HUES48 (cell line): ENCODE measurements around the gene AP3B1.

ENCODE experiments used
- H3K27ac ChIP-seq: one replicate; pipeline ENCODE4 v1.7.0; 2013; ENCODE audit warnings: low read depth, low read length, inconsistent platforms
- H3K27me3 ChIP-seq: 2 replicates; pipeline ENCODE4 v1.6.1; 2013; ENCODE audit warnings: mild to moderate bottlenecking, low read length; ENCODE audit not compliant: control insufficient read depth, insufficient read depth
- H3K36me3 ChIP-seq: 2 replicates; pipeline ENCODE4 v1.6.1; 2013; ENCODE audit warnings: low read length; ENCODE audit not compliant: control insufficient read depth, insufficient read depth
- H3K4me1 ChIP-seq: 2 replicates; pipeline ENCODE4 v1.6.1; 2013; ENCODE audit warnings: mild to moderate bottlenecking, low read length; ENCODE audit not compliant: control insufficient read depth, insufficient read depth
- H3K4me3 ChIP-seq: 2 replicates; pipeline ENCODE4 v1.5.1; 2013; ENCODE audit warnings: mild to moderate bottlenecking, low read depth, low read length
- H3K9ac ChIP-seq: 2 replicates; pipeline ENCODE4 v1.6.1; 2013; ENCODE audit warnings: mild to moderate bottlenecking, low read depth, low read length, moderate library complexity
- H3K9me3 ChIP-seq: 2 replicates; pipeline ENCODE4 v1.6.1; 2013; ENCODE audit warnings: low read length; ENCODE audit not compliant: control insufficient read depth, insufficient read depth

AP3B1 gene

DNA sequence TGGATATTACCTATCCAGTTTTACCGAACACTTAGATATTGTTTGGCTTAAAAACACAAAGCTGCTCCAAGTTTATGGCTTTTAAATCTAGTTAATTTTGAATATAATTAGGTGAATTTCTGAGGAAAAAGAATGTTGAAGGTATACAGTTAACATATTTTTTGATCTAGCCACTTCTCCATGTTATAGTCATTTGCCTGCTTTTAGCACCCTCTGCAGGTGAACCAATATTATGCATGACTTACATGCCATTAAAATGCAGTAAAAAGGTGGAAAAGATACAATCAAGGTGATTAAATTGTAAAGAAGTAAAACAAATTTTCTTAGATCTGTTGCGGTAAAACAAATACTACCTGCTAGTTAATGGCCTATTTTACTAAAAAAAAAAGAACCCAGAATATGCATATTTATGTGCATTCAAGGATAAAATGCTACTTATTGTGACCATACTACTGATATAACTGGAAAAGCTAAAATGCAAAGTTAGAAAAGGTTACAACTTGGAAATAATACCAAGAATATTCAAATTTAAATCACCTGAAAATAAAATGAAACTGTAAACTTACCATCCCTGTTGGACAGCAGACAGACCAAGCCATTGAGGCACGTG, 132.1 kb downstream of the AP3B1 start:
- Histone ChIP-seq H3K4me1 (no peaks in the 10 kb centered on the region), H3K4me3 (no peak overlapping the region), H3K27ac (no peak overlapping the region), H3K9ac (no peak overlapping the region), H3K9me3 (no peaks in the 10 kb centered on the region), H3K27me3 (no peaks in the 10 kb centered on the region), H3K36me3 (0 out of 2 replicates have a peak, but pooled peaks cover 5% of the 10 kb centered on the region)

DNA sequence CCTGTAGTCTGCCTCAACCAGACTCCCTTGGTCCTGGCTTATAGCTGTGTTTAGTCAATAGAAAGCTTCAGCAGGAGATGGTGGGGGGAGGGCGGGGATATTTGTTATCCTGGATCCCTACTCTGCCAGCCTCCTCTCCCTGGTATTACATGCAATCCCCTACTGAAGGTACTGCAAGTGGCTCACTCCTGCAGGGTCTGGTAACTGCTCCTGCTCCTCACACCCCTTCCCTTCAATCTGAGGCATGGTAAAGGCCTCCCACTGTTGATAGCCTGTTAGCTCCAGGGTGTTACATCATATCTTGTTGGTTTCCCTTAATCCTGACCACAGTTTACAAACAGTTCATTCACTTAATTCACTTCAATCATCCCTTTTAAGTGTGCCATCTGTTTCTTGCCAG, 137.5 kb downstream of the AP3B1 start:
- peaks cover 29% of the 10 kb centered on the region for H3K36me3 ChIP-seq
- H3K27ac ChIP-seq = no peak overlapping the region
- H3K4me1 ChIP-seq = no peaks in the 10 kb centered on the region
- no peak overlapping the region for H3K9ac ChIP-seq
- no peaks in the 10 kb centered on the region for H3K9me3 ChIP-seq
- no peak overlapping the region for H3K4me3 ChIP-seq
- no peaks in the 10 kb centered on the region for H3K27me3 ChIP-seq

DNA sequence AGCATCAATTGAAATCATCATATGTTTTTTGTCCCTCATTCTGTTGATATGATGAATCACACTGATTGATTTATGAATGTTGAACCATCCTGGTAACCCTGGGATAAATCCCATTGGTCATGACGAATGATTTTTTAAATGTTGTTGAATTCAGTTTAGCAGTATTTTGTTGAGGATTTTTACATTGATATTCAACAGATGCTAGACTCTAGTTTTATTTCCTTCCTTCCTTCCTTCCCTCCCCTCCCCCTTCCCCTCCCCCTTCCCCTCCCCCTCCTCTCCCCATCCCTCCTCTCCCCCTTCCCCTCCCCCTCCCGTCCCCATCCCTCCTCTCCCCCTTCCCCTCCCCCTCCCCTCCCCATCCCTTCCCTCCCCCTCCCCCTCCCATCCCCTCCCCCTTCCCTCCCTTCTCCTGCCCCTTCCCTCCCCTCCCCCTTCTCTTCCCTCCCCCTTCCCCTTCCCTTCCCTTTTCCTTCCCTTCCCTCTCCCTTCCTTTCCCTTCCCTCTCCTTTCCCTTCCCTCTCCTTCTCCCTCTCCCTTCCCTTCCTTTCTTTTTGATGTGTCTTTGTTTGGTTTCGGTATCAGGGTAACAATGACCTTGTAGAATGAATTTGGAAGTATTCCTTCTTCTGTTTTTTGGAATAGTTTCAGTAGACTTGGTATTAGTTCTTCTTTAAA, 142.8 kb downstream of the AP3B1 start:
- Histone ChIP-seq H3K4me1 (no peaks in the 10 kb centered on the region), H3K9ac (no peak overlapping the region), H3K4me3 (no peak overlapping the region), H3K27me3 (no peaks in the 10 kb centered on the region), H3K9me3 (no peaks in the 10 kb centered on the region), H3K36me3 (peaks cover 29% of the 10 kb centered on the region), H3K27ac (no peak overlapping the region)

DNA sequence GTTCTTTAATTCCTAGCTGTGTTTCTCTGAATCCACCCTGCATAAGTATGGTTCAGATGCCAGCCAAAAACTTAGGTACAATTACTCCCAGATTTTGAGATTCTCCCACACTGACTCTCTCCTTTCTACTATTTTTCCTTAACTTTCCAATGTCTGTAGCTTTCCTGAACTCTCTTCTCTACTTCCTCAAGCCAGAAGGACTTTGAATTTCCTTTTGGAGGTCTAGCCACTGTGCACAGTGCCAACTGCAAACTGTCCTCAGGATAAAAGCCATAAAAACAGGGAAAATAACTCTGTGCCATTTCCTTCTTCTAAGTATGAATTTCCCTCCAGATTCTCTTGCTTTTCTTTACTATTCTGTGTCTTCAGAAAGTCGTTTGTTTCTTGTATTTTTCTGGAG, 157.2 kb downstream of the AP3B1 start:
- Histone ChIP-seq H3K4me1 (no peaks in the 10 kb centered on the region), H3K9ac (no peak overlapping the region)

DNA sequence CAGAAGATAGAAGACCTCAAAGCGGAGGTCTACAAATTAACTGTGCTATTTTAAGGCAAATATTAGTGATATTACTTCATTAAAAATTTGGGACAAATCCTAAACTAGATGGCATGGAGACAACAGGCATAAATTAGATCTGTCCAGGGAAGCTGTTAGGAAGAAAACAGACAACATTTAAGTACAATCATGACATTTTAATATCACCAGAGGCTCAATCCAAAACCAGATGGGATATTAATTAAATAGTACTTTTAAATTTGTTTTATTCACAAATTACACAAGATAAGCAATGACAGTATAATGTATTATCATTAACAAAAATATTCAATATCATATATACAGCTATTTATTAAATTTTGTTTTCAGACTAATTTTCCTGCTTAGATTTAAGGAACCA, 161.1 kb downstream of the AP3B1 start:
- H3K9ac ChIP-seq = no peak overlapping the region
- H3K9me3 ChIP-seq = no peaks in the 10 kb centered on the region
- no peaks in the 10 kb centered on the region for H3K27me3 ChIP-seq
- H3K27ac ChIP-seq = no peak overlapping the region
- no peaks in the 10 kb centered on the region for H3K4me1 ChIP-seq
- no peaks in the 10 kb centered on the region; the same call in 1 of the 2 replicates for H3K36me3 ChIP-seq
- no peak overlapping the region for H3K4me3 ChIP-seq

More for the DNA sequence above, 157.2 kb downstream of the AP3B1 start:
- Histone ChIP-seq H3K27me3 (no peaks in the 10 kb centered on the region), H3K4me3 (no peak overlapping the region), H3K9me3 (no peaks in the 10 kb centered on the region), H3K36me3 (peaks cover 13% of the 10 kb centered on the region), H3K27ac (no peak overlapping the region)

GRCh38 chr5:78132507-78132906, 162.0 kb downstream of the AP3B1 start:
- Histone ChIP-seq H3K4me1 (no peaks in the 10 kb centered on the region), H3K9me3 (no peaks in the 10 kb centered on the region), H3K4me3 (no peak overlapping the region), H3K9ac (no peak overlapping the region), H3K27ac (no peak overlapping the region), H3K36me3 (no peaks in the 10 kb centered on the region; the same call in 1 of the 2 replicates), H3K27me3 (no peaks in the 10 kb centered on the region)

DNA sequence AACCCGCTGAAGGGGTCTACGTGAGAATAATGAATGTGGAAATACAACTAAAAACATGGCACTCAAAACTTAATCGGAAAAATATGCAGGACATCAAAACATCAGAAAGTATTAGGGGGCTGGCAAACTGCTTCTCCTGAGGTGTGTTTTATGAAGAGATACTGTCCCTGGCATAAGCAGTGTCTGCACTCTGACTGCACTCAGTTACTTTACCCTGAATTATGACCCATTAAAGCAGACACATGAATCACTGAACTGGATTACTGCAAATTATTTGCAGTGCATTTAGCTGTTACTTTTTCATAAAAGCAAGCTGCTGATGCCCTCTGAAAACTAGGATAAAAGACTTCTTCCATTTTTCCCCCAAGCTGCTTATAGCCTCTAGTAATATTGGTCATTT, 164.9 kb downstream of the AP3B1 start:
- no peaks in the 10 kb centered on the region for H3K4me1 ChIP-seq
- no peak overlapping the region for H3K9ac ChIP-seq
- H3K4me3 ChIP-seq = no peak overlapping the region
- H3K9me3 ChIP-seq = no peaks in the 10 kb centered on the region
- H3K27ac ChIP-seq = no peak overlapping the region
- peaks cover 3% of the 10 kb centered on the region; the same call in 1 of the 2 replicates for H3K36me3 ChIP-seq
- H3K27me3 ChIP-seq = no peaks in the 10 kb centered on the region

DNA sequence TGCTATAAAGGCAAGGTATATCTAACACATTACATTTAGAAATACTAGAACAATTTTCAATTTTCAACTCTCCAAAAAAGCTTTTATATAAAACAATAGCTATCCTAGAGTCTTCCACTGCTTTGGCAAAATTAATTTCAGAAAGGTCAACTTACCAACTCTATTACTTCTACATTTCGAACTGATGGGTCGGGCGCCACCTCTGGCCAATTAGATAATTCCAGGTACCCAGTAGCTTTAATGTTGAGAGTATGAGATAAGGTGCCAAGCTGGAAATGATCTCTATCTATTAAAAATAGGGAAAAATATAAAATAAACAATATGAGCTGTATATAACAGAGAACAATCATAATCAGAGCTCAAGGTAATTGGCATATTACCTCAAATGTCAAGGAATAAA, 166.6 kb downstream of the AP3B1 start:
- no peaks in the 10 kb centered on the region for H3K4me1 ChIP-seq

GRCh38 chr5:78126536-78126935, 168.0 kb downstream of the AP3B1 start:
- H3K4me3 ChIP-seq = no peak overlapping the region
- 0 out of 2 replicates have a peak, but pooled peaks cover 3% of the 10 kb centered on the region for H3K36me3 ChIP-seq
- H3K9ac ChIP-seq = no peak overlapping the region
- no peaks in the 10 kb centered on the region for H3K4me1 ChIP-seq
- no peak overlapping the region for H3K27ac ChIP-seq
- H3K27me3 ChIP-seq = no peaks in the 10 kb centered on the region
- no peaks in the 10 kb centered on the region for H3K9me3 ChIP-seq

More for the DNA sequence above, 166.6 kb downstream of the AP3B1 start:
- H3K9ac ChIP-seq = no peak overlapping the region
- no peak overlapping the region for H3K27ac ChIP-seq
- peaks cover 3% of the 10 kb centered on the region; the same call in 1 of the 2 replicates for H3K36me3 ChIP-seq
- no peaks in the 10 kb centered on the region for H3K9me3 ChIP-seq
- no peaks in the 10 kb centered on the region for H3K27me3 ChIP-seq
- no peak overlapping the region for H3K4me3 ChIP-seq

GRCh38 chr5:78116167-78116566, 178.3 kb downstream of the AP3B1 start:
- H3K9me3 ChIP-seq = peaks cover 7% of the 10 kb centered on the region
- no peaks in the 10 kb centered on the region for H3K27me3 ChIP-seq
- H3K9ac ChIP-seq = no peak overlapping the region
- H3K27ac ChIP-seq = no peak overlapping the region
- H3K4me1 ChIP-seq = no peaks in the 10 kb centered on the region; the same call in 1 of the 2 replicates
- peaks cover 31% of the 10 kb centered on the region; the same call in 1 of the 2 replicates for H3K36me3 ChIP-seq
- no peak overlapping the region for H3K4me3 ChIP-seq

- Histone ChIP-seq H3K4me1 (peaks cover under 1% of the 10 kb centered on the region; the same call in 1 of the 2 replicates), H3K9me3 (peaks cover 7% of the 10 kb centered on the region), H3K36me3 (peaks cover 42% of the 10 kb centered on the region; the same call in 1 of the 2 replicates), H3K4me3 (no peak overlapping the region), H3K27me3 (no peaks in the 10 kb centered on the region), H3K27ac (no peak overlapping the region), H3K9ac (no peak overlapping the region)
Measured at GRCh38 chr5:78113689-78114264, 180.7 kb downstream of the AP3B1 start.
